HG02981 (cell line): Measurements from ENCODE around the gene NET1.
"Not testable (repeated sequence)": the region's sequence is repeated elsewhere in the genome, so short reads cannot be mapped to it uniquely, and the experiment has no call there.

Experiments
- ATAC-seq: cut with Tn5 transposase; IDR thresholded peaks from one replicate; pipeline ENCODE4 v1.9.1; 2021; ENCODE audit warnings: mild to moderate bottlenecking, moderate library complexity; ENCODE audit not compliant: unreplicated experiment

Gene NET1

GRCh38 chr10:5412277-5412941 lies at the start of gene NET1:
NET1 (plus strand) TSS chr10:5412557; CDS start chr10:5412693, 136 bp downstream.
- ATAC-seq = peak; percentile 94

GRCh38 chr10:5362873-5363272 lies 49.5 kb upstream of the NET1 start:
- no peak for ATAC-seq

GRCh38 chr10:5364374-5364773 lies 48.0 kb upstream of the NET1 start:
- no peak for ATAC-seq

- ATAC-seq = no peak
These were observed 47.4 kb upstream of the NET1 start, which contains the start of gene UCN3 for GRCh38 chr10:5364890-5365338. UCN3 (plus strand) TSS chr10:5364966; CDS start chr10:5373721, 8,755 bp downstream.

GRCh38 chr10:5365928-5366327 lies 46.4 kb upstream of the NET1 start:
- ATAC-seq = no peak

- ATAC-seq = no peak
These were observed 42.8 kb upstream of the NET1 start for GRCh38 chr10:5369362-5370158.

GRCh38 chr10:5370493-5371352 lies 41.6 kb upstream of the NET1 start:
- no peak for ATAC-seq

GRCh38 chr10:5373307-5373706 lies 39.0 kb upstream of the NET1 start:
- ATAC-seq = no peak

- no peak for ATAC-seq
These were observed 38.3 kb upstream of the NET1 start for GRCh38 chr10:5373891-5374611.

- no peak for ATAC-seq
These were observed 35.9 kb upstream of the NET1 start for GRCh38 chr10:5376450-5376849.

GRCh38 chr10:5379202-5379601 lies 33.2 kb upstream of the NET1 start:
- not testable (repeated sequence) for ATAC-seq

GRCh38 chr10:5380395-5380794 lies 32.0 kb upstream of the NET1 start:
- ATAC-seq = not testable (repeated sequence)

GRCh38 chr10:5381187-5381586 lies 31.2 kb upstream of the NET1 start:
- ATAC-seq = no peak

GRCh38 chr10:5385224-5385623 lies 27.1 kb upstream of the NET1 start:
- no peak for ATAC-seq

- ATAC-seq = no peak
These were observed 25.2 kb upstream of the NET1 start for GRCh38 chr10:5387169-5387568.

GRCh38 chr10:5390607-5391205 lies 21.7 kb upstream of the NET1 start:
- no peak for ATAC-seq

GRCh38 chr10:5391790-5392189 lies 20.6 kb upstream of the NET1 start:
- ATAC-seq = no peak

- ATAC-seq = no peak
These were observed 18.8 kb upstream of the NET1 start for GRCh38 chr10:5393529-5393928.

GRCh38 chr10:5395168-5395567 lies 17.2 kb upstream of the NET1 start:
- no peak for ATAC-seq
